8988T (cell line): ENCODE results near the gene P2RX6.

Experiments
- DNase-seq: peaks from one replicate; pipeline ENCODE4 v3.0.0; 2011

The P2RX6 gene

GRCh38 chr22:21015466-21016006 is 571 bp downstream of the P2RX6 start:
- DNase-seq = no peak

DNA sequence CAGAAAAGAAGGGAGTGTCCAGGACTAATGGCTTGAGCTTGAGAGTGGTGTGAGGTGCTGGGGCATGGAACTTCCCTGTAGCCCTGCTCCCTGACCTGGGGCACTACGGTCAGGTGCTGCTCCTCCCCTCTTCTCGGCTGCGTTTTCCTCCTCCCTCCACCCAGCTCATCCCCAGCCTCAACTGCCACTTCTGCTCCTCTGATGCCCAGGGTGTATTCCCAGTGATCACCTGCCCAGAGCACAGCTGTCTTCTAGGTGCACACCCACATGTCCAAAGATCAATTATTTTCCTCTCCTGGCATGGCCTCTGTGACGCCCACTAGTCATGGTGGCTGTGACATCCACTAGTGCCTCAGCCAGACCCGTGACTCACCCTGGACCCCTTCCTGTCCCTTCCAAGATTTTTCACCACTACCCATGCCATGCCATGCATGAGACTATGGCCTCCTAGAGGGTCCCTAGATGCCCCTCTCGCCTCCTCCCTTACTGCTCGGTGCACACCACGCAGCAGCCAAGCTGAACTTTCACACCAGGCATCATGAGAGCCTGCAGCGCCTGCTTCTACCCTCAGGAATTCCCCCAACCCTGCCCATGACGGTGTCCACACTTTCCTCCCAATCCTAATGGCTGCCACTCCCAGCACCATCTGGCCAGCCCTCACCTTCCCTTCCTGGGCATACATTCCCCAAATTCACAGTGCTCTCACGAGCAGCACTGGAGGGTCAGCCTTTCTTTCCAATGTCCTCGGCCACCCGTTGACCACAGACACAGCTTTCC is 1.9 kb downstream of the P2RX6 start:
- no peak for DNase-seq

DNA sequence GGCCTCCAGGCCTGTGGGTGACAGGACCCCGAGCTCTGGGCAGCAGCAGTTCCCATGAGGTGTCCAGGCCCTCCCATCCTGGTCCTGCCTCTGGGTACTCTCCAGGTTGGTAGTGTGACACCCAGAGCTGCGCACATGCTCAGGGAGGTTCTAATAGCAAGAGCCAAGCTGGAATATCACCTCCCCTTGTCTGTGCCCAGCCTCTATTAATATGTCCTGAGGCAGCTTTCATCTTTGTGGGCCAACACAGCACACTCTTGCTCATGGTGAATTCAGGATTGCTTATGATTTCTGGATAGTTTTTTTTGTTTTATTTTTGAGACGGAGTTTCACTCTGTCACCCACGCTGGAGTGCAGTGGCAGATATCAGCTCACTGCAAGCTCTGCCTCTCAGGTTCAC is 3.3 kb downstream of the P2RX6 start:
- no peak for DNase-seq

GRCh38 chr22:21020802-21021429 is 6.0 kb downstream of the P2RX6 start:
- DNase-seq = peak; percentile 79

DNA sequence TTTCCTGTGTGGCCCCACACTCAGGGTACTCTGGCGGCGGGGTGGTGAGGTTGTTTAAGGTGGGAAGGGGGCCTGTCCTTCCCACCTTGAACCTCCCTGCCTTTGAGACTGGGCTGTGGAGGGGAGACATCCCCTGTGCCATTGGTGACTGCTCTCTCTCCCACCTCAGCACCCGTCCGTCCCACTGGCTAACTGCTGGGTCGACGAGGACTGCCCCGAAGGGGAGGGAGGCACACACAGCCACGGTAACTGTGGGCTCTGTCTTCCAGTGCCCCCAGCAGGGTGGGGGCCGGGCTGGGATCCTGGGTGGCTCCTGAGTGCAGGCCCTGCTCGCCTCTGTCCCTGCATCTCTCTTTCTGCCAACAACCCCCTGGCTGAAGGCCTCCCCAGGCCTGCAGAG is 7.5 kb downstream of the P2RX6 start:
- DNase-seq = no peak

- DNase-seq = no peak
Observed at GRCh38 chr22:21022955-21023614, 8.1 kb downstream of the P2RX6 start.

- no peak for DNase-seq
Observed at GRCh38 chr22:21025266-21025665, 10.3 kb downstream of the P2RX6 start.

- DNase-seq = no peak
Observed at GRCh38 chr22:21025763-21026755, 11.1 kb downstream of the P2RX6 start.

- no peak for DNase-seq
Observed at GRCh38 chr22:21026783-21027692, 12.1 kb downstream of the P2RX6 start.

DNA sequence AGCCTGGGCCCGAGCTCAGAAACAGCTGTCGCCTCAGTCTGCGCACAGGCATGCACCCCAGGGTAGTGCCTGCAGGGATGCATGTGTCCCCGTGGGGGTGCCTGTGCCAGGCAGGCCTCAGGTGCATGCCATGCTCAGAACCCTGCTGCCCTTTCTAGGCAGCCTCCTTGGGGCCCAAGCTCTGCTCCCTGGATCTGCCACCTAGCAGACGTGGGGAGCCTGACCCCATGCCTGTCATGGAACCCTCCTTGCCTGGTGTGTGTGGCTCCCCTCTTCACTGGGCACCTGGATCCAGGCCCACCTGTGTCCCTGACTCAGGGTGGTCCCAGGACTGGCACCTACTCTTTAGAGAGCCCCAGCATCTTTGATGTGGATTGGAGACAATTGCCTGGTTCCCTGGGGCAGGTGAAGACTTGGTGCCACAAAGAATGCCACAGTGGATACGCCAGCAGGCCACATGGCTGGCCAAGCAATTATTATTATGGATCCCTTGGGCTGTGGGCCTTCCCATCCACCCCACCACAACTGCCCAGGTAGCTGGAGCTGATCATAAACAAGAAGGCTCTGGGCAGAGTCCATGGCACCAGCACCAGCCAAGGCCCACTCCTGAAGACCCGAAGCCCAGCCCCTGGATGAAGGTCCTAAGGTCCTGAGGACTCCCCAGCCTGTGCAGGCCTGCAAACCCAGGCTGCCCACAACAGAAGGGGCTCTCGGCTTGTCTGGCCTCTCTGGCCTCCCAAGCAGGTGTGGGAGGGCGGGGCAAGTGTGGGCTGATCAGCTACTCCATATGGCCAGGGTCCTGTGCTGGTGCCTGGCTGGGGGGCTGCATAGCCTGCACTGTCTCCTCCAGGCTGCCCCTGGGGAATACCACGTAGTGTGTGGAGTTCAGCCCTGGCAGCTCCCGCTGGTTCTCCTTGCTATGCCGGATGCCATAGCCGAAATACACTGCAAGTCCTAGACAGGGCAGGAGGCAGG is 13.6 kb downstream of the P2RX6 start:
- DNase-seq = no peak

GRCh38 chr22:21029486-21030025 is 14.6 kb downstream of the P2RX6 start:
- no peak for DNase-seq

- no peak for DNase-seq
Observed at GRCh38 chr22:21030032-21030431, 15.1 kb downstream of the P2RX6 start.

GRCh38 chr22:21030621-21031544 is 15.9 kb downstream of the P2RX6 start:
- no peak for DNase-seq

DNA sequence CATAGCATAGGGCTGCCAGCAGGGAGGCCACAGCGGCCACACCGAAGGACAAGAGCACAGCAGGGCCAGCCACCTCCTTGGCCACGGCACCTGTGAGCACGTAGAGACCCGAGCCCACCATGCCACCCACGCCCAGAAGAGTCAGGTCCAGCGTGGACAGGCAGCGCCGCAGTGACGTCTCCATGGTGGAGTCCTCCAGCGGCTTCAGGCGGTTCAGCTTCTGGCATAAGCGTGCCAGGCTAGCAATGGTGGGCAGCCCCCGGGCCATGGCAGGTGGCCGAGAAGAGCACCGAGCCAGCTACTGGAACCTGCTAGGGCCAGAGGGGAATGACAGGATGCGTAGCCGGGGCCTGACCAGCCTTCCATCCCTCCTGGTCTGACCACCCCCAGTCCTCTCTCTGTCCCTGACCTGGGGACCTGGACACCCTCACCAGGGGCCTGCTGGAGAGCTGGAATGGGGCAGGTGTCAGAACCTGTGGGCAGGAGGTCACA is 16.6 kb downstream of the P2RX6 start:
- no peak for DNase-seq

- no peak for DNase-seq
Observed at GRCh38 chr22:21032037-21032867, 17.3 kb downstream of the P2RX6 start, which contains the start of gene SLC7A4. Gene SLC7A4, minus strand, starts transcription at chr22:21032561. Its CDS starts 749 bp downstream, at chr22:21031812.

DNA sequence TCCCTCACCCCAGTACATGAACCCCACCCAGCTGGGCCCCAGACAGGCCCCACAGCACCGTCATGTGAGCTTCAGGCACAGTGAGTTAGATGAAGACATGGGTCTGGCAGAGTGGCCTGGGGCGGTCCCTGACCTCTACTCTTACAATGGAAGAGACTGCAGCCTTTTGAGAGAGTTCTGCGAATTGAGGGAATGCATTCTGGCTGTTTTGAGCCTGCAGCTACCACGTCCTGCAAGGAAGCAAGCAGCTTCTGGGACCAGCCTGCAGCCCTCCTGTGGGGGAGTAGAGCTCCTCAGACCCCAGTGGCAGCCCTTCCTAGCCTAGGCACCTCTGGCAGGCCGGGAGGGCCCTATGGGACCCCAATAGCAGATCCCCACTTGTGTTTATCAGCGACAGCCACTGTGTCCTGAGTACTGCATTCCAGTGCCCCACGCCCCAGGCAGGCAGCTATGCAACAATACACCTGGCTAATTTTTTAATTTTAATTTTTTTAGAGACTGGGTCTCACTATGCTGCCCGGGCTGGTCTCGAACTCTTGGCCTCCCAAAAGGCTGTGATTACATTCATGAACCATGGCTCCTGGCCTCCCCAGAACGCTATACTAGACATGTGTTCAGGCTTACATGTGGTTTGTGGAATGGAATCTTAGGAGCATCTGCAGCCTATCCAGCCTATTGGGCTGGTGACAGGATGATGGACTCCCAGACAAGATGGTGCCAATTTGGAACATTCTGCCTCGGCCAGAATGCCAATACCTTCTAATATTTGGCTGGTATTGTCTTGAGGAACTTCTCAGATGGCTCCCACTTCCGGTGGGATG is 18.1 kb downstream of the P2RX6 start:
- DNase-seq = no peak

GRCh38 chr22:21033895-21034294 is 18.9 kb downstream of the P2RX6 start:
- DNase-seq = no peak
